Measurements from ENCODE around the gene SRPK2. TPM values are rescaled to one million over a fixed set of nuclear protein-coding genes. Genes with fewer than 3 reads are reported as not detected.

SRPK2 gene
- total RNA-seq, 1 experiment from 2014 or later: 58.2 TPM

DNA sequence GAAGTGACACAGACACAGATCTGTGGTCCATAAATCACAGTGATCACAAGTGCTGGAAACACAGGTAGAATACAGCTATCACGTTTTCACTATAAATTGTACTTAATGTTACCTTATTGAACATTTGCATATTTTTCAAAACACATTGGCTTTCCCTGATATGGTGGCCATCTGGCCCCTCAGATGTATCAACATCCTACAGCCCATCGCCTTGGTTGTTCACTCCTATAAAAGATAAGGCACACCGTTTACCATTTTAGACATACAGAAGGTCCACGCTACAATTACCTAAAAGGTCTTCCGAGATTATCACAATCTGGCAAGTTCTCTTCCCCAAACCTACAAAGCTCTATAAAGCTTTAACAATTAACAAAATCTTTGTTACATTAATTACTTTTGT lies 91.4 kb downstream of the SRPK2 start:
- no peaks in the 10 kb centered on the region for H3K36me3 ChIP-seq (ENCODE audit: control insufficient read depth, insufficient read depth, low read length)
- ATAC-seq: no peak
- TF ChIP-seq, protein P1, sequence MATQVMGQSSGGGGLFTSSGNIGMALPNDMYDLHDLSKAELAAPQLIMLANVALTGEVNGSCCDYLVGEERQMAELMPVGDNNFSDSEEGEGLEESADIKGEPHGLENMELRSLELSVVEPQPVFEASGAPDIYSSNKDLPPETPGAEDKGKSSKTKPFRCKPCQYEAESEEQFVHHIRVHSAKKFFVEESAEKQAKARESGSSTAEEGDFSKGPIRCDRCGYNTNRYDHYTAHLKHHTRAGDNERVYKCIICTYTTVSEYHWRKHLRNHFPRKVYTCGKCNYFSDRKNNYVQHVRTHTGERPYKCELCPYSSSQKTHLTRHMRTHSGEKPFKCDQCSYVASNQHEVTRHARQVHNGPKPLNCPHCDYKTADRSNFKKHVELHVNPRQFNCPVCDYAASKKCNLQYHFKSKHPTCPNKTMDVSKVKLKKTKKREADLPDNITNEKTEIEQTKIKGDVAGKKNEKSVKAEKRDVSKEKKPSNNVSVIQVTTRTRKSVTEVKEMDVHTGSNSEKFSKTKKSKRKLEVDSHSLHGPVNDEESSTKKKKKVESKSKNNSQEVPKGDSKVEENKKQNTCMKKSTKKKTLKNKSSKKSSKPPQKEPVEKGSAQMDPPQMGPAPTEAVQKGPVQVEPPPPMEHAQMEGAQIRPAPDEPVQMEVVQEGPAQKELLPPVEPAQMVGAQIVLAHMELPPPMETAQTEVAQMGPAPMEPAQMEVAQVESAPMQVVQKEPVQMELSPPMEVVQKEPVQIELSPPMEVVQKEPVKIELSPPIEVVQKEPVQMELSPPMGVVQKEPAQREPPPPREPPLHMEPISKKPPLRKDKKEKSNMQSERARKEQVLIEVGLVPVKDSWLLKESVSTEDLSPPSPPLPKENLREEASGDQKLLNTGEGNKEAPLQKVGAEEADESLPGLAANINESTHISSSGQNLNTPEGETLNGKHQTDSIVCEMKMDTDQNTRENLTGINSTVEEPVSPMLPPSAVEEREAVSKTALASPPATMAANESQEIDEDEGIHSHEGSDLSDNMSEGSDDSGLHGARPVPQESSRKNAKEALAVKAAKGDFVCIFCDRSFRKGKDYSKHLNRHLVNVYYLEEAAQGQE (IDR thresholded peaks at IDR 0.05; ENCODE audit: insufficient read depth in 1 of 2, low read depth in 2 of 2, low read length in 1 of 2): no peak
- TF ChIP-seq SIN3A (IDR thresholded peaks at IDR 0.05; ENCODE audit: borderline replicate concordance, insufficient read depth, low read depth, low read length): no peak
- POLR2A ChIA-PET: no interaction called here
- no peaks in the 10 kb centered on the region for H3K27me3 ChIP-seq (ENCODE audit: control insufficient read depth, insufficient read depth, low read length)
- CTCF ChIA-PET: no interaction called here
- no TSS peak for BruUV-seq (replicated peaks)
- peaks cover 19% of the 10 kb centered on the region for H3K4me1 ChIP-seq (ENCODE audit: control insufficient read depth, insufficient read depth, low read length)
- no peaks in the 10 kb centered on the region for H3K9me3 ChIP-seq (ENCODE audit: control insufficient read depth, insufficient read depth, low read depth, low read length)
- in situ Hi-C loops (cut with HindIII; ENCODE audit: low pct_unique_long_range_greater_than_20kb, low sequenced_read_pairs): no loop called here
- H3K4me3 ChIP-seq (ENCODE audit: low read depth in 2 of 2, low read length in 2 of 2): no peak overlapping the region
- intact Hi-C loops (cut with micrococcal nuclease; ENCODE audit: unreplicated experiment): no loop called here
- H3K27ac ChIP-seq (ENCODE audit: low read length): no peak overlapping the region; the same call in 1 of the 2 replicates
- DNase-seq (ENCODE audit: low read depth, low spot score): no peak

DNA sequence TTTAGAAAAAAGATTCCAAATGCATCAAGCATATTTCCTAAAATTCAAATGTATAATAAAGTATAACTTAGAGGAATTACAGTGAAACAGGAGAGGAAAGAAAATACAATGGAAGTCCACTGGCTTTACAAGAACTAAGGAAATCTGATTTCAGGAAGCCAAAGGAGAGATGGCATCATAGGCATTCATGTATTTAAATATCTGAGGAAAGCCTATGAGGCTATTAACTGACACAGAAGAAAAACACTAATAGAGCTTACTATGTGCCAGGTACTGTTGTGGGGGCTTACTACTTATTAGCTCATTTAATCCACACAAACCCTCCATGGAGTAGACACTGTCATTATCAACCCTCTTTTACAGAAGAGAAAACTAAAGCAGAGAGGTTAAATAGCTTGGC lies 92.2 kb downstream of the SRPK2 start:
- CTCF ChIA-PET: no interaction called here
- ATAC-seq (no peak), DNase-seq (ENCODE audit: low read depth, low spot score) (no peak)
- no TSS peak for BruUV-seq (replicated peaks)
- Histone ChIP-seq H3K36me3 (ENCODE audit: control insufficient read depth, insufficient read depth, low read length) (no peaks in the 10 kb centered on the region), H3K4me1 (ENCODE audit: control insufficient read depth, insufficient read depth, low read length) (peaks cover 19% of the 10 kb centered on the region), H3K9me3 (ENCODE audit: control insufficient read depth, insufficient read depth, low read depth, low read length) (no peaks in the 10 kb centered on the region), H3K27me3 (ENCODE audit: control insufficient read depth, insufficient read depth, low read length) (no peaks in the 10 kb centered on the region), H3K4me3 (ENCODE audit: low read depth in 2 of 2, low read length in 2 of 2) (no peak overlapping the region), H3K27ac (ENCODE audit: low read length) (no peak overlapping the region)
- intact Hi-C loops (cut with micrococcal nuclease; ENCODE audit: unreplicated experiment): no loop called here
- POLR2A ChIA-PET: interaction anchor here (0.6 kb wide), 1 partner anchor 22 kb away, joined by 6 read pairs; no protein-coding TSS in a partner anchor
- in situ Hi-C loops (cut with HindIII; ENCODE audit: low pct_unique_long_range_greater_than_20kb, low sequenced_read_pairs): no loop called here
- TF ChIP-seq TCF7L2 (IDR thresholded peaks at IDR 0.05; ENCODE audit: low read depth, low read length) (no peak), SIN3A (IDR thresholded peaks at IDR 0.05; ENCODE audit: borderline replicate concordance, insufficient read depth, low read depth, low read length) (no peak), POLR2AphosphoS5 (IDR thresholded peaks at IDR 0.05; ENCODE audit: low read depth, low read length) (no peak)
- TF ChIP-seq, protein P1 (IDR thresholded peaks at IDR 0.05; ENCODE audit: insufficient read depth in 1 of 2, low read depth in 2 of 2, low read length in 1 of 2): no peak
- TF ChIP-seq, protein P2, sequence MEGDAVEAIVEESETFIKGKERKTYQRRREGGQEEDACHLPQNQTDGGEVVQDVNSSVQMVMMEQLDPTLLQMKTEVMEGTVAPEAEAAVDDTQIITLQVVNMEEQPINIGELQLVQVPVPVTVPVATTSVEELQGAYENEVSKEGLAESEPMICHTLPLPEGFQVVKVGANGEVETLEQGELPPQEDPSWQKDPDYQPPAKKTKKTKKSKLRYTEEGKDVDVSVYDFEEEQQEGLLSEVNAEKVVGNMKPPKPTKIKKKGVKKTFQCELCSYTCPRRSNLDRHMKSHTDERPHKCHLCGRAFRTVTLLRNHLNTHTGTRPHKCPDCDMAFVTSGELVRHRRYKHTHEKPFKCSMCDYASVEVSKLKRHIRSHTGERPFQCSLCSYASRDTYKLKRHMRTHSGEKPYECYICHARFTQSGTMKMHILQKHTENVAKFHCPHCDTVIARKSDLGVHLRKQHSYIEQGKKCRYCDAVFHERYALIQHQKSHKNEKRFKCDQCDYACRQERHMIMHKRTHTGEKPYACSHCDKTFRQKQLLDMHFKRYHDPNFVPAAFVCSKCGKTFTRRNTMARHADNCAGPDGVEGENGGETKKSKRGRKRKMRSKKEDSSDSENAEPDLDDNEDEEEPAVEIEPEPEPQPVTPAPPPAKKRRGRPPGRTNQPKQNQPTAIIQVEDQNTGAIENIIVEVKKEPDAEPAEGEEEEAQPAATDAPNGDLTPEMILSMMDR (IDR thresholded peaks at IDR 0.05): no peak
